ENCODE results near the gene SPPL3. TPM values are rescaled to one million over a fixed set of nuclear protein-coding genes. Genes with fewer than 3 reads are reported as not detected.
"Not testable (repeated sequence)": the region's sequence is repeated elsewhere in the genome, so short reads cannot be mapped to it uniquely, and the experiment has no call there.

The SPPL3 gene
- polyA plus RNA-seq, 4 donors = 73.1 to 93.3 (median 85.5) TPM

- not testable (repeated sequence) for DNase-seq (ENCODE audit: low read depth in 4 of 4, low spot score in 3 of 4)
Measured at GRCh38 chr12:120792456-120792855, 111.7 kb downstream of the SPPL3 start.

- DNase-seq (ENCODE audit: low read depth in 4 of 4, low spot score in 3 of 4) = no peak
Measured at GRCh38 chr12:120791669-120792176, 112.4 kb downstream of the SPPL3 start.

GRCh38 chr12:120790114-120790513 lies 114.0 kb downstream of the SPPL3 start:
- DNase-seq (ENCODE audit: low read depth in 4 of 4, low spot score in 3 of 4) = no peak

GRCh38 chr12:120787889-120788288 lies 116.3 kb downstream of the SPPL3 start:
- no peak for DNase-seq (ENCODE audit: low read depth in 4 of 4, low spot score in 3 of 4)

GRCh38 chr12:120784804-120785203 lies 119.4 kb downstream of the SPPL3 start:
- no peak for DNase-seq (ENCODE audit: low read depth in 4 of 4, low spot score in 3 of 4)

GRCh38 chr12:120783197-120783596 lies 121.0 kb downstream of the SPPL3 start:
- DNase-seq (ENCODE audit: low read depth in 4 of 4, low spot score in 3 of 4) = no peak

- DNase-seq (ENCODE audit: low read depth in 4 of 4, low spot score in 3 of 4) = no peak
Measured at GRCh38 chr12:120775862-120776552, 128.2 kb downstream of the SPPL3 start.

GRCh38 chr12:120774169-120774916 lies 129.8 kb downstream of the SPPL3 start:
- DNase-seq (ENCODE audit: low read depth in 4 of 4, low spot score in 3 of 4) = no peak

- DNase-seq (ENCODE audit: low read depth in 4 of 4, low spot score in 3 of 4) = no peak
Measured at GRCh38 chr12:120771097-120771496, 133.1 kb downstream of the SPPL3 start.

GRCh38 chr12:120767071-120768024 lies 136.8 kb downstream of the SPPL3 start:
- no peak for DNase-seq (ENCODE audit: low read depth in 4 of 4, low spot score in 3 of 4)

GRCh38 chr12:120766566-120766965 lies 137.6 kb downstream of the SPPL3 start:
- no peak for DNase-seq (ENCODE audit: low read depth in 4 of 4, low spot score in 3 of 4)

GRCh38 chr12:120764816-120765215 lies 139.3 kb downstream of the SPPL3 start:
- no peak for DNase-seq (ENCODE audit: low read depth in 4 of 4, low spot score in 3 of 4)

GRCh38 chr12:120763250-120763649 lies 140.9 kb downstream of the SPPL3 start:
- DNase-seq (ENCODE audit: low read depth in 4 of 4, low spot score in 3 of 4) = no peak

- no peak for DNase-seq (ENCODE audit: low read depth in 4 of 4, low spot score in 3 of 4)
Measured at GRCh38 chr12:120762086-120762485, 142.1 kb downstream of the SPPL3 start.

GRCh38 chr12:120761519-120761934 lies 142.6 kb downstream of the SPPL3 start:
- peak; percentile 61 to 77 (median 64) for DNase-seq (ENCODE audit: low read depth in 4 of 4, low spot score in 3 of 4)

GRCh38 chr12:120760349-120761254 lies 143.6 kb downstream of the SPPL3 start:
- DNase-seq (ENCODE audit: low read depth in 4 of 4, low spot score in 3 of 4) = no peak

GRCh38 chr12:120759591-120760348 lies 144.4 kb downstream of the SPPL3 start:
- DNase-seq (ENCODE audit: low read depth in 4 of 4, low spot score in 3 of 4) = no peak

GRCh38 chr12:120758798-120759590 lies 145.2 kb downstream of the SPPL3 start:
- no peak for DNase-seq (ENCODE audit: low read depth in 4 of 4, low spot score in 3 of 4)
